NCI-H128 (cell line): ENCODE data around the gene MDN1.
"Not testable (repeated sequence)": the region's sequence is repeated elsewhere in the genome, so short reads cannot be mapped to it uniquely, and the experiment has no call there.

Experiments
- DNase-seq: peaks from one replicate; lab custom pipeline; 2025; ENCODE audit not compliant: unreplicated experiment; lab: John Stamatoyannopoulos, UW

Gene MDN1

GRCh38 chr6:89819336-89820130 lies at the start of gene MDN1:
TSS of gene MDN1 (minus strand) at chr6:89819794. CDS start at chr6:89819607, 187 bp downstream.
- DNase-seq: peak; percentile 79

- DNase-seq: no peak
Measured at GRCh38 chr6:89866024-89866678, 46.6 kb upstream of the MDN1 start.

- no peak for DNase-seq
Measured at GRCh38 chr6:89862698-89863097, 43.1 kb upstream of the MDN1 start.

- DNase-seq: no peak
Measured at GRCh38 chr6:89862273-89862672, 42.7 kb upstream of the MDN1 start.

GRCh38 chr6:89859744-89860143 lies 40.1 kb upstream of the MDN1 start:
- no peak for DNase-seq

GRCh38 chr6:89858041-89858440 lies 38.4 kb upstream of the MDN1 start:
- DNase-seq: no peak

GRCh38 chr6:89853068-89853467 lies 33.5 kb upstream of the MDN1 start:
- DNase-seq: no peak

- DNase-seq: not testable (repeated sequence)
Measured at GRCh38 chr6:89847513-89847912, 27.9 kb upstream of the MDN1 start.

GRCh38 chr6:89843070-89843469 lies 23.5 kb upstream of the MDN1 start:
- DNase-seq: no peak

GRCh38 chr6:89842228-89842627 lies 22.6 kb upstream of the MDN1 start:
- no peak for DNase-seq

- no peak for DNase-seq
Measured at GRCh38 chr6:89840538-89840937, 20.9 kb upstream of the MDN1 start.

- no peak for DNase-seq
Measured at GRCh38 chr6:89836639-89837222, 17.1 kb upstream of the MDN1 start.

- no peak for DNase-seq
Measured at GRCh38 chr6:89834884-89835792, 15.5 kb upstream of the MDN1 start.

GRCh38 chr6:89830170-89830809 lies 10.7 kb upstream of the MDN1 start:
- no peak for DNase-seq

- DNase-seq: peak; percentile 96
Measured at GRCh38 chr6:89829472-89830169, 10.0 kb upstream of the MDN1 start, which contains the start of gene CASP8AP2. TSS of gene CASP8AP2 (plus strand) at chr6:89829880.

GRCh38 chr6:89828988-89829471 lies 9.4 kb upstream of the MDN1 start:
- peak; percentile 61 for DNase-seq

GRCh38 chr6:89828475-89828987 lies 8.9 kb upstream of the MDN1 start:
- DNase-seq: not testable (repeated sequence)

- no peak for DNase-seq
Measured at GRCh38 chr6:89826029-89826528, 6.5 kb upstream of the MDN1 start.

GRCh38 chr6:89818977-89819335 lies 638 bp downstream of the MDN1 start:
- DNase-seq: no peak
